ENCODE results near the gene PKP4. TPM values are rescaled to one million over a fixed set of nuclear protein-coding genes. Genes with fewer than 3 reads are reported as not detected.

Gene PKP4
- total RNA-seq, 1 experiment from 2014 or later, result 147 TPM

DNA sequence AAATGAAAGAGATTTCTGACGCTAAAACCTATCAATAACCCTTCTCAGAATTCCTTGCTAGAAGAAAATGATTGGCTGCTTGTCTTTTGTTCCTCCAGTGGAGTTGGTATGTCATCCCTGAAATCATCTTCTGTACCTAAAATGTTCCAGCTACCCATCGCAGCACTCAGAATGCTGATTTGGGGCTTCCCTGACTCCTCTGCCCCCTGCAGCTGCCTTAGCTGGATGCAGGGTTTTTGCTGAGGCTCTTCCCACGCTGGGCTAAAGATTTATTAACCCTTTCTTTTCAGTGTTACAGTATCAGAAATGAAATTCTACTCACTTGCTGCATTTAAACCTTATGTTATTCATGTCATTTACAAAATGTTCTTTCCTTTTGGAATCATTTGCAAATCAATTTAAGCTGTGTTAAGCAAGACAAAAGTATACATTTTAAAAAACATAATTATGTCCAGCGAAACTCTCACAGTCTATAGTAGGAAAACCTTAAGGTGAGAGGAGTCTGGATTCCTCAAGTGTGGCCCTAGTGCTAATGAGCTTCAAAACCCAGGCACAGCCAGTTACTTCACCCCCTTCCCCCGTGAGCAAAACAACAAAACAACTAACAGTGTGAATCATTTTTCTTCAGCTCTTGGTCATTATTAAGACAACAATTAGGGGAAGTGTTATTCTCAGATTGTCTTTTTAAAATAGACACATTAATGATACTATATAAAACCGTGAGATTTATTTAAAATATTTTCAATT lies 32.8 kb downstream of the PKP4 start:
- Mint-ChIP-seq H3K4me3 (ENCODE audit: unreplicated experiment) (no peak overlapping the region), H3K9me3 (ENCODE audit: unreplicated experiment) (no peaks in the 10 kb centered on the region), H3K27ac (ENCODE audit: unreplicated experiment) (no peak overlapping the region), H3K27me3 (ENCODE audit: insufficient read depth, unreplicated experiment) (no peaks in the 10 kb centered on the region), H3K4me1 (ENCODE audit: low read depth, unreplicated experiment) (peaks cover 26% of the 10 kb centered on the region), H3K36me3 (ENCODE audit: insufficient read depth, unreplicated experiment) (no peaks in the 10 kb centered on the region)
- Histone ChIP-seq H3K27me3 (replicated peaks; ENCODE audit: control insufficient read depth, insufficient read depth, low read length) (no peaks in the 10 kb centered on the region), H3K4me3 (ENCODE audit: low read depth, low read length) (no peak overlapping the region), H3K36me3 (ENCODE audit: control insufficient read depth, insufficient read depth, low read length) (no peaks in the 10 kb centered on the region), H3K4me1 (no peaks in the 10 kb centered on the region), H3K9me3 (no peaks in the 10 kb centered on the region)
- intact Hi-C loops (cut with micrococcal nuclease; ENCODE audit: unreplicated experiment), result no loop called here
- ChIA-PET POLR2A (no interaction called here), CTCF (interaction anchor here (0.6 to 1.1 kb wide), 2 partner anchors 31 to 66 kb away, joined by 4 read pairs; no protein-coding TSS in a partner anchor)
- TF ChIP-seq CTCF (IDR thresholded peaks at IDR 0.05; ENCODE audit: insufficient read depth in 1 of 2, low read depth in 1 of 2, low read length in 1 of 2, severe bottlenecking in 1 of 2, unreplicated experiment in 1 of 2), result no peak
- BruUV-seq (replicated peaks), result no TSS peak
- DNase-seq, result no peak

- H3K4me3 Mint-ChIP-seq (ENCODE audit: unreplicated experiment), result no peak overlapping the region
- ChIA-PET POLR2A (no interaction called here), CTCF (no interaction called here)
- no peak for TF ChIP-seq CTCF (IDR thresholded peaks at IDR 0.05; ENCODE audit: insufficient read depth in 1 of 2, low read depth in 1 of 2, low read length in 1 of 2, severe bottlenecking in 1 of 2, unreplicated experiment in 1 of 2)
- no peak overlapping the region for H3K4me3 ChIP-seq (ENCODE audit: low read depth, low read length)
- H3K27me3 ChIP-seq (replicated peaks; ENCODE audit: control insufficient read depth, insufficient read depth, low read length), result no peaks in the 10 kb centered on the region
- peaks cover under 1% of the 10 kb centered on the region for H3K36me3 Mint-ChIP-seq (ENCODE audit: insufficient read depth, unreplicated experiment)
- intact Hi-C loops (cut with micrococcal nuclease; ENCODE audit: unreplicated experiment), result no loop called here
- peaks cover 26% of the 10 kb centered on the region for H3K4me1 Mint-ChIP-seq (ENCODE audit: low read depth, unreplicated experiment)
- H3K4me1 ChIP-seq, result no peaks in the 10 kb centered on the region; the same call in 1 of the 2 replicates
- no peak for DNase-seq
- no peaks in the 10 kb centered on the region for H3K27me3 Mint-ChIP-seq (ENCODE audit: insufficient read depth, unreplicated experiment)
- H3K36me3 ChIP-seq (ENCODE audit: control insufficient read depth, insufficient read depth, low read length), result no peaks in the 10 kb centered on the region
- H3K9me3 ChIP-seq, result no peaks in the 10 kb centered on the region
- no TSS peak for BruUV-seq (replicated peaks)
- H3K27ac Mint-ChIP-seq (ENCODE audit: unreplicated experiment), result no peak overlapping the region
- no peaks in the 10 kb centered on the region for H3K9me3 Mint-ChIP-seq (ENCODE audit: unreplicated experiment)
Measured at GRCh38 chr2:158491072-158491471, 34.3 kb downstream of the PKP4 start.

GRCh38 chr2:158493458-158493857 lies 36.7 kb downstream of the PKP4 start:
- no peak for DNase-seq
- Mint-ChIP-seq H3K4me3 (ENCODE audit: unreplicated experiment) (no peak overlapping the region), H3K27ac (ENCODE audit: unreplicated experiment) (no peak overlapping the region), H3K9me3 (ENCODE audit: unreplicated experiment) (no peaks in the 10 kb centered on the region), H3K27me3 (ENCODE audit: insufficient read depth, unreplicated experiment) (no peaks in the 10 kb centered on the region), H3K36me3 (ENCODE audit: insufficient read depth, unreplicated experiment) (peaks cover 10% of the 10 kb centered on the region), H3K4me1 (ENCODE audit: low read depth, unreplicated experiment) (peaks cover 38% of the 10 kb centered on the region)
- ChIA-PET POLR2A (no interaction called here), CTCF (no interaction called here)
- BruUV-seq (replicated peaks), result no TSS peak
- no peak for TF ChIP-seq CTCF (IDR thresholded peaks at IDR 0.05; ENCODE audit: insufficient read depth in 1 of 2, low read depth in 1 of 2, low read length in 1 of 2, severe bottlenecking in 1 of 2, unreplicated experiment in 1 of 2)
- H3K4me1 ChIP-seq, result peaks cover 16% of the 10 kb centered on the region
- no peaks in the 10 kb centered on the region for H3K27me3 ChIP-seq (replicated peaks; ENCODE audit: control insufficient read depth, insufficient read depth, low read length)
- intact Hi-C loops (cut with micrococcal nuclease; ENCODE audit: unreplicated experiment), result no loop called here
- H3K9me3 ChIP-seq, result no peaks in the 10 kb centered on the region
- no peaks in the 10 kb centered on the region for H3K36me3 ChIP-seq (ENCODE audit: control insufficient read depth, insufficient read depth, low read length)
- H3K4me3 ChIP-seq (ENCODE audit: low read depth, low read length), result no peak overlapping the region
